Activated naive CD8-positive, alpha-beta T cell treated with anti-CD3 and anti-CD28 coated beads, Interleukin-2, amount 50 U/mL, for 16 hours (primary cell): ENCODE measurements around the gene VPS35L.

Source experiments
- DNase-seq: peaks from one replicate; pipeline ENCODE4 v3.0.0-alpha.2; 2020; ENCODE audit warnings: low read depth, low spot score

Gene VPS35L

GRCh38 chr16:19746561-19746960 is 191.1 kb downstream of the VPS35L start:
- DNase-seq = no peak

- DNase-seq = no peak
Measured at GRCh38 chr16:19748389-19749168, 193.1 kb downstream of the VPS35L start.

DNA sequence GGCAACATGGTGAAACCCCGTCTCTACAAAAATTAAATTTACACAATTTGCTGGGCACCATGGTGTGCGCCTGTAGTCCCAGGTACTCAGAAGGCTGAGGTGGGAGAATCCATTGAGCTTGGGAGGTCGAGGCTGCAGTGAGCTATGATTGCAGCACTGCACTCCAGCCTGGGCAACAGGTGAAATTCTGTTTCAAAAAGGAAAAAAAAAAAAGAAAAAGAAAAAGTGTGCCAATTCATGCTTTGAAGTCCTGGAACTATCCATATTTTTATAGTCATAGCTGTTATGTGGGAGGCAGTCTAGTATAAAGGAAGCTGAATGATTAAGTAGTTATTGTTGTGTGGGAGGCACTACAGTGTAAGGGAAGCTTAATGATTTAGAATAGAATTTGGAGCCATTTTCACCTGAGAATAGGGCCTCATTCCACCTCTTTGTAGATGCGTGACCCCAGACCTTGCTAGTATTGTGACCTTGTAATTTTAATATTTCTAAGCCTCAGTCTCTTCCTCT is 194.1 kb downstream of the VPS35L start:
- no peak for DNase-seq
